Spinal cord (tissue), 10 donors: ENCODE results near the gene DUSP5. TPM values are rescaled to one million over a fixed set of nuclear protein-coding genes. Genes with fewer than 3 reads are reported as not detected.
"Not testable (repeated sequence)": the region's sequence is repeated elsewhere in the genome, so short reads cannot be mapped to it uniquely, and the experiment has no call there.

Experiments used
- DNase-seq, 6 donors: peaks; one replicate each; pipeline versions ENCODE4 v3.0.0 to v3.0.0-alpha.2; 2013 to 2015; ENCODE audit warnings: low spot score in 6 of 6, low read depth in 4 of 6
- H3K27ac ChIP-seq: one replicate; pipeline ENCODE4 v1.5.1; 2013; ENCODE audit warnings: low read depth, low read length, control low read depth
- H3K27me3 ChIP-seq: one replicate; pipeline ENCODE4 v1.6.1; 2013; ENCODE audit warnings: low read length; ENCODE audit not compliant: control insufficient read depth, insufficient read depth
- H3K36me3 ChIP-seq: one replicate; pipeline ENCODE4 v1.6.1; 2013; ENCODE audit warnings: low read length; ENCODE audit not compliant: control insufficient read depth, insufficient read depth
- H3K4me1 ChIP-seq: one replicate; pipeline ENCODE4 v1.6.1; 2013; ENCODE audit warnings: low read length; ENCODE audit not compliant: control insufficient read depth, insufficient read depth
- H3K4me3 ChIP-seq: one replicate; pipeline ENCODE4 v1.5.1; 2013; ENCODE audit warnings: low read depth, low read length, control low read depth
- H3K9me3 ChIP-seq: one replicate; pipeline ENCODE4 v1.6.1; 2013; ENCODE audit warnings: low read length; ENCODE audit not compliant: control insufficient read depth, insufficient read depth
- WGBS: methylation state at CpG from one replicate; pipeline ENCODE4 v1.1.5; 2013; ENCODE audit warnings: missing lambda C conversion rate; ENCODE audit not compliant: insufficient coverage; 5-methylcytosine and 5-hydroxymethylcytosine counted together
- polyA plus RNA-seq, 2 donors: library from polyadenylated mRNA; unstranded; fragments of 120-200 nt; gene quantifications; one replicate each; pipeline ENCODE4 v1.2.1, GENCODE V29; 2013; ENCODE audit not compliant: insufficient read length in 2 of 2
- total RNA-seq, 2 donors: library from RNA; depleted of rRNA in 1 of 2; stranded (reverse); fragments of 120-200 nt in 1 of 2; fragments of >200 nt in 1 of 2; gene quantifications; one replicate each; pipeline versions ENCODE4 v1.2.3 to v1.2.4, GENCODE V29; 2013 to 2014
- donor health status: healthy.

The DUSP5 gene
- total and polyA plus RNA-seq, 4 donors, result 4.7 to 11.2 (median 5.8) TPM

GRCh38 chr10:110460111-110460809, 37.4 kb upstream of the DUSP5 start:
- Histone ChIP-seq H3K36me3 (no peaks in the 10 kb centered on the region), H3K4me1 (peaks cover 41% of the 10 kb centered on the region), H3K4me3 (no peak overlapping the region), H3K27ac (no peak overlapping the region), H3K9me3 (no peaks in the 10 kb centered on the region), H3K27me3 (no peaks in the 10 kb centered on the region)
- WGBS, result 64% methylated on average over 11 of the region's 16 CpGs
- DNase-seq, result no peak

- Histone ChIP-seq H3K9me3 (no peaks in the 10 kb centered on the region), H3K4me3 (no peak overlapping the region), H3K36me3 (no peaks in the 10 kb centered on the region), H3K4me1 (peaks cover 39% of the 10 kb centered on the region), H3K27ac (peak overlapping the region; percentile 18), H3K27me3 (no peaks in the 10 kb centered on the region)
- no peak for DNase-seq
- WGBS, result 95% methylated on average over 7 of the region's 7 CpGs
These were observed 36.6 kb upstream of the DUSP5 start for GRCh38 chr10:110461088-110461487.

- no peak for DNase-seq
- H3K4me3 ChIP-seq, result no peak overlapping the region
- WGBS, result no CpG with 5 or more reads among the region's 2 CpGs
- peaks cover 35% of the 10 kb centered on the region for H3K4me1 ChIP-seq
- peak overlapping the region; percentile 18 for H3K27ac ChIP-seq
- H3K9me3 ChIP-seq, result no peaks in the 10 kb centered on the region
- H3K27me3 ChIP-seq, result no peaks in the 10 kb centered on the region
- H3K36me3 ChIP-seq, result no peaks in the 10 kb centered on the region
These were observed 36.2 kb upstream of the DUSP5 start for GRCh38 chr10:110461530-110461929.

GRCh38 chr10:110462166-110463095, 35.3 kb upstream of the DUSP5 start:
- WGBS, result 65% methylated on average over 19 of the region's 19 CpGs
- Histone ChIP-seq H3K27me3 (no peaks in the 10 kb centered on the region), H3K27ac (no peak overlapping the region), H3K36me3 (no peaks in the 10 kb centered on the region), H3K9me3 (no peaks in the 10 kb centered on the region), H3K4me1 (peaks cover 33% of the 10 kb centered on the region), H3K4me3 (no peak overlapping the region)
- peak in 2 of 6 donors; percentile 32 to 42 for DNase-seq

GRCh38 chr10:110468258-110468657, 29.4 kb upstream of the DUSP5 start:
- H3K36me3 ChIP-seq, H3K9me3 ChIP-seq, DNase-seq, H3K4me1 ChIP-seq, H3K27me3 ChIP-seq, H3K4me3 ChIP-seq, H3K27ac ChIP-seq: not testable (repeated sequence)
- 100% methylated on average over 1 of the region's 2 CpGs for WGBS

- H3K27me3 ChIP-seq, H3K4me3 ChIP-seq, H3K27ac ChIP-seq, DNase-seq, H3K4me1 ChIP-seq, H3K36me3 ChIP-seq, H3K9me3 ChIP-seq: not testable (repeated sequence)
- 88% methylated on average over 10 of the region's 10 CpGs for WGBS
These were observed 27.2 kb upstream of the DUSP5 start for GRCh38 chr10:110470541-110470940.

- H3K36me3 ChIP-seq, result no peaks in the 10 kb centered on the region
- WGBS, result 83% methylated on average over 4 of the region's 5 CpGs
- H3K4me3 ChIP-seq, result no peak overlapping the region
- H3K9me3 ChIP-seq, result no peaks in the 10 kb centered on the region
- H3K4me1 ChIP-seq, result peaks cover 3% of the 10 kb centered on the region
- DNase-seq, result no peak
- no peak overlapping the region for H3K27ac ChIP-seq
- no peaks in the 10 kb centered on the region for H3K27me3 ChIP-seq
These were observed 26.1 kb upstream of the DUSP5 start for GRCh38 chr10:110471566-110472139.

- 82% methylated on average over 3 of the region's 3 CpGs for WGBS
- no peaks in the 10 kb centered on the region for H3K27me3 ChIP-seq
- no peak overlapping the region for H3K27ac ChIP-seq
- DNase-seq, result no peak
- H3K9me3 ChIP-seq, result no peaks in the 10 kb centered on the region
- peaks cover 3% of the 10 kb centered on the region for H3K4me1 ChIP-seq
- no peaks in the 10 kb centered on the region for H3K36me3 ChIP-seq
- H3K4me3 ChIP-seq, result no peak overlapping the region
These were observed 23.7 kb upstream of the DUSP5 start for GRCh38 chr10:110474017-110474416.

- no peak overlapping the region for H3K27ac ChIP-seq
- no peak overlapping the region for H3K4me3 ChIP-seq
- no peaks in the 10 kb centered on the region for H3K36me3 ChIP-seq
- no peaks in the 10 kb centered on the region for H3K9me3 ChIP-seq
- H3K4me1 ChIP-seq, result peaks cover 3% of the 10 kb centered on the region
- H3K27me3 ChIP-seq, result no peaks in the 10 kb centered on the region
- 80% methylated on average over 1 of the region's 4 CpGs for WGBS
- peak in 1 of 6 donors; percentile 43 for DNase-seq
These were observed 22.9 kb upstream of the DUSP5 start for GRCh38 chr10:110474826-110475225.
